Small intestine (tissue), 16 donors: Measurements from ENCODE around the gene FAM98B. TPM values are rescaled to one million over a fixed set of nuclear protein-coding genes. Genes with fewer than 3 reads are reported as not detected.

Source experiments
- DNase-seq, 2 donors: peaks; one replicate each; pipeline versions ENCODE4 v3.0.0 to v3.0.0-alpha.2; 2013
- FAIRE-seq: peaks from 2 replicates; lab custom pipeline; 2012; peaks lifted over from hg19 to GRCh38; lab: Jason Lieb, UNC
- H3K27ac ChIP-seq, 3 donors: one replicate each; pipeline ENCODE4 v1.5.1; 2013; ENCODE audit warnings: low read length in 2 of 3, mild to moderate bottlenecking in 2 of 3, control low read depth in 1 of 3, inconsistent platforms in 1 of 3, low read depth in 1 of 3, moderate library complexity in 1 of 3
- H3K27me3 ChIP-seq, 3 donors: one replicate each; pipeline ENCODE4 v1.6.1; 2013; ENCODE audit warnings: low read length in 3 of 3, inconsistent platforms in 1 of 3; ENCODE audit not compliant: control insufficient read depth in 3 of 3, insufficient read depth in 3 of 3
- H3K36me3 ChIP-seq, 3 donors: one replicate each; pipeline ENCODE4 v1.6.1; 2013; ENCODE audit warnings: low read length in 3 of 3, inconsistent platforms in 1 of 3, low read depth in 1 of 3, mild to moderate bottlenecking in 1 of 3, moderate library complexity in 1 of 3; ENCODE audit not compliant: control insufficient read depth in 3 of 3, insufficient read depth in 2 of 3
- H3K4me1 ChIP-seq, 3 donors: one replicate each; pipeline ENCODE4 v1.6.1; 2013; ENCODE audit warnings: low read length in 2 of 3, inconsistent platforms in 1 of 3, low read depth in 1 of 3, mild to moderate bottlenecking in 1 of 3, moderate library complexity in 1 of 3; ENCODE audit not compliant: control insufficient read depth in 3 of 3, insufficient read depth in 2 of 3
- H3K4me3 ChIP-seq, 3 donors: one replicate each; pipeline ENCODE4 v1.5.1; 2013; ENCODE audit warnings: low read length in 3 of 3, control low read depth in 1 of 3, inconsistent platforms in 1 of 3, low read depth in 1 of 3, mild to moderate bottlenecking in 1 of 3, moderate library complexity in 1 of 3
- H3K9me3 ChIP-seq, 2 donors: one replicate each; pipeline ENCODE4 v1.6.1; 2013; ENCODE audit warnings: low read depth in 1 of 2, low read length in 1 of 2; ENCODE audit not compliant: control insufficient read depth in 2 of 2, insufficient read depth in 1 of 2
- WGBS, 3 donors: extraction: QIAGEN DNeasy Blood & Tissue Kit; methylation state at CpG; one replicate each; pipeline ENCODE4 v1.1.7; 2013; 5-methylcytosine and 5-hydroxymethylcytosine counted together
- long read RNA-seq, 10 donors: transcript quantifications; one replicate each; lab custom pipeline, GENCODE V29; 2026
- polyA plus RNA-seq, 4 donors: library from polyadenylated mRNA; stranded (reverse) in 3 of 4; unstranded in 1 of 4; fragments of 200-250 nt in 3 of 4; fragments of 120-200 nt in 1 of 4; gene quantifications; one replicate each; pipeline versions ENCODE4 v1.2.1 to v1.2.3, GENCODE V29; 2013
- donor health status: healthy with polysubstance abuse.
- donor health status: control.
- donor health status: control.
- donor health status: Bipolar disorder and iron deficiency.
- donor health status: healthy.

FAM98B gene
- 10 to 100 TPM in 2 of 4 donors, 1 to 10 TPM in 2; 5.8 to 33.4 (median 10.8) TPM for polyA plus RNA-seq
- long read RNA-seq, donor 1, result 0 reads
- long read RNA-seq, donor 2, full-length matches to known transcripts, result 5 of 5 reads
- long read RNA-seq, donor 2, partial matches to known transcripts, result 0 of 5 reads
- long read RNA-seq, donor 2, other reads (novel, unspliced or antisense), result 0 of 5 reads
- long read RNA-seq, donor 3, full-length matches to known transcripts, result 3 of 3 reads
- long read RNA-seq, donor 3, partial matches to known transcripts, result 0 of 3 reads
- long read RNA-seq, donor 3, other reads (novel, unspliced or antisense), result 0 of 3 reads
- long read RNA-seq, donor 4, result 0 reads
- long read RNA-seq, donor 5, full-length matches to known transcripts, result 1 of 1 reads
- long read RNA-seq, donor 5, partial matches to known transcripts, result 0 of 1 reads
- long read RNA-seq, donor 5, other reads (novel, unspliced or antisense), result 0 of 1 reads
- long read RNA-seq, donor 6, full-length matches to known transcripts, result 6 of 6 reads
- long read RNA-seq, donor 6, partial matches to known transcripts, result 0 of 6 reads
- long read RNA-seq, donor 6, other reads (novel, unspliced or antisense), result 0 of 6 reads
- long read RNA-seq, donor 7, full-length matches to known transcripts, result 5 of 24 reads
- long read RNA-seq, donor 7, partial matches to known transcripts, result 19 of 24 reads
- long read RNA-seq, donor 7, other reads (novel, unspliced or antisense), result 0 of 24 reads
- long read RNA-seq, donor 8, full-length matches to known transcripts, result 1 of 1 reads
- long read RNA-seq, donor 8, partial matches to known transcripts, result 0 of 1 reads
- long read RNA-seq, donor 8, other reads (novel, unspliced or antisense), result 0 of 1 reads
- long read RNA-seq, donor 9, partial matches to known transcripts, result 0 of 1 reads
- long read RNA-seq, donor 9, other reads (novel, unspliced or antisense), result 0 of 1 reads
- long read RNA-seq, donor 10, full-length matches to known transcripts, result 9 of 44 reads
- long read RNA-seq, donor 10, partial matches to known transcripts, result 35 of 44 reads
- long read RNA-seq, donor 10, other reads (novel, unspliced or antisense), result 0 of 44 reads

GRCh38 chr15:38453971-38454695 lies at the start of gene FAM98B:
FAM98B (plus strand) TSS chr15:38454127; CDS start chr15:38454162, 35 bp downstream.
- WGBS, 3 donors, result 0 to 1% (median 0%) methylated on average over 49 of the region's 49 CpGs
- no peak for FAIRE-seq
- DNase-seq, result peak; percentile 86 to 96
- H3K4me3 ChIP-seq, result peak within 1 kb of the TSS; percentile 75 to 95 (median 78)
- no peaks in the 10 kb centered on the region for H3K27me3 ChIP-seq
- H3K27ac ChIP-seq, result peak within 1 kb of the TSS; percentile 79 to 99 (median 94)
- H3K4me1 ChIP-seq, result peaks cover 2 to 3% (median 3%) of the 10 kb centered on the region in 3 donors
- peaks cover 0 to 9% (median 0%) of the 10 kb centered on the region in 3 donors for H3K36me3 ChIP-seq
- H3K9me3 ChIP-seq, result no peaks in the 10 kb centered on the region

- no peaks in the 10 kb centered on the region for H3K4me1 ChIP-seq
- no peaks in the 10 kb centered on the region for H3K9me3 ChIP-seq
Observed at GRCh38 chr15:38406436-38406835, 47.5 kb upstream of the FAM98B start.

GRCh38 chr15:38408576-38408975 lies 45.4 kb upstream of the FAM98B start:
- H3K4me1 ChIP-seq, result no peaks in the 10 kb centered on the region
- no peaks in the 10 kb centered on the region for H3K36me3 ChIP-seq
- H3K9me3 ChIP-seq, result no peaks in the 10 kb centered on the region
- FAIRE-seq (no peak), DNase-seq (no peak)
- 81 to 91% (median 87%) methylated on average over 4 of the region's 4 CpGs for WGBS, 3 donors
- no peak overlapping the region for H3K27ac ChIP-seq
- no peak overlapping the region for H3K4me3 ChIP-seq
- no peaks in the 10 kb centered on the region for H3K27me3 ChIP-seq

More at GRCh38 chr15:38406436-38406835, 47.5 kb upstream of the FAM98B start:
- Histone ChIP-seq H3K4me3 (no peak overlapping the region), H3K36me3 (no peaks in the 10 kb centered on the region), H3K27ac (no peak overlapping the region), H3K27me3 (no peaks in the 10 kb centered on the region)
- WGBS, 3 donors, result 65 to 76% (median 69%) methylated on average over 7 of the region's 7 CpGs
- DNase-seq, result no peak
- no peak for FAIRE-seq

GRCh38 chr15:38411902-38412301 lies 42.0 kb upstream of the FAM98B start:
- Histone ChIP-seq H3K27me3 (no peaks in the 10 kb centered on the region), H3K27ac (peak overlapping the region in 1 of 3 donors; percentile 34), H3K9me3 (no peaks in the 10 kb centered on the region), H3K4me1 (no peaks in the 10 kb centered on the region), H3K36me3 (no peaks in the 10 kb centered on the region), H3K4me3 (no peak overlapping the region)
- DNase-seq (no peak), FAIRE-seq (no peak)
- 38 to 82% (median 63%) methylated on average over 3 of the region's 3 CpGs for WGBS, 3 donors

GRCh38 chr15:38412466-38412865 lies 41.5 kb upstream of the FAM98B start:
- no peak for DNase-seq

GRCh38 chr15:38414357-38414756 lies 39.6 kb upstream of the FAM98B start:
- H3K4me1 ChIP-seq, result no peaks in the 10 kb centered on the region
- no peaks in the 10 kb centered on the region for H3K36me3 ChIP-seq
- H3K27ac ChIP-seq, result no peak overlapping the region
- H3K9me3 ChIP-seq, result no peaks in the 10 kb centered on the region
- H3K4me3 ChIP-seq, result no peak overlapping the region
- H3K27me3 ChIP-seq, result no peaks in the 10 kb centered on the region
- DNase-seq (peak; percentile 15 to 40), FAIRE-seq (no peak)

More at GRCh38 chr15:38412466-38412865, 41.5 kb upstream of the FAM98B start:
- Histone ChIP-seq H3K4me3 (no peak overlapping the region), H3K36me3 (no peaks in the 10 kb centered on the region), H3K9me3 (no peaks in the 10 kb centered on the region), H3K27me3 (no peaks in the 10 kb centered on the region), H3K27ac (no peak overlapping the region), H3K4me1 (no peaks in the 10 kb centered on the region)
- FAIRE-seq, result no peak
- WGBS, 3 donors, result 68 to 91% (median 88%) methylated on average over 3 of the region's 3 CpGs

- no peaks in the 10 kb centered on the region for H3K4me1 ChIP-seq
- peaks cover 0 to 2% (median 2%) of the 10 kb centered on the region in 3 donors for H3K27me3 ChIP-seq
- H3K36me3 ChIP-seq, result no peaks in the 10 kb centered on the region
- 59 to 72% (median 68%) methylated on average over 4 of the region's 4 CpGs for WGBS, 3 donors
- DNase-seq (no peak), FAIRE-seq (no peak)
- no peak overlapping the region for H3K27ac ChIP-seq
- no peak overlapping the region for H3K4me3 ChIP-seq
- H3K9me3 ChIP-seq, result peaks cover 0 to 3% of the 10 kb centered on the region in 2 donors
Observed at GRCh38 chr15:38421069-38421690, 32.7 kb upstream of the FAM98B start.
